ENCODE data around the gene WNT7A.
A peak's percentile ranks its signal among the peaks of the same experiment; 100 is the strongest.
"Not testable (repeated sequence)": the region's sequence is repeated elsewhere in the genome, so short reads cannot be mapped to it uniquely, and the experiment has no call there.

The WNT7A gene

GRCh38 chr3:13869761-13870343 lies 10.0 kb downstream of the WNT7A start:
- no peak for DNase-seq
- in situ Hi-C loops (cut with MboI; ENCODE audit: low pct_unique_long_range_greater_than_20kb, low sequenced_read_pairs): no loop called here

- in situ Hi-C loops (cut with MboI; ENCODE audit: low pct_unique_long_range_greater_than_20kb, low sequenced_read_pairs): no loop called here
- no peak for DNase-seq
Observed at GRCh38 chr3:13868844-13869724, 10.8 kb downstream of the WNT7A start.

GRCh38 chr3:13867732-13868131 lies 12.1 kb downstream of the WNT7A start:
- DNase-seq: no peak
- in situ Hi-C loops (cut with MboI; ENCODE audit: low pct_unique_long_range_greater_than_20kb, low sequenced_read_pairs): no loop called here

GRCh38 chr3:13866041-13866965 lies 13.6 kb downstream of the WNT7A start:
- in situ Hi-C loops (cut with MboI; ENCODE audit: low pct_unique_long_range_greater_than_20kb, low sequenced_read_pairs): no loop called here
- DNase-seq: peak; percentile 51

- no peak for DNase-seq
- in situ Hi-C loops (cut with MboI; ENCODE audit: low pct_unique_long_range_greater_than_20kb, low sequenced_read_pairs): no loop called here
Observed at GRCh38 chr3:13865581-13865980, 14.3 kb downstream of the WNT7A start.

GRCh38 chr3:13865106-13865505 lies 14.8 kb downstream of the WNT7A start:
- in situ Hi-C loops (cut with MboI; ENCODE audit: low pct_unique_long_range_greater_than_20kb, low sequenced_read_pairs): no loop called here

GRCh38 chr3:13863965-13864595 lies 15.8 kb downstream of the WNT7A start:
- no peak for DNase-seq
- in situ Hi-C loops (cut with MboI; ENCODE audit: low pct_unique_long_range_greater_than_20kb, low sequenced_read_pairs): no loop called here

More at GRCh38 chr3:13865106-13865505, 14.8 kb downstream of the WNT7A start:
- no peak for DNase-seq

GRCh38 chr3:13863382-13863952 lies 16.4 kb downstream of the WNT7A start:
- in situ Hi-C loops (cut with MboI; ENCODE audit: low pct_unique_long_range_greater_than_20kb, low sequenced_read_pairs): no loop called here
- no peak for DNase-seq

GRCh38 chr3:13861461-13861860 lies 18.4 kb downstream of the WNT7A start:
- in situ Hi-C loops (cut with MboI; ENCODE audit: low pct_unique_long_range_greater_than_20kb, low sequenced_read_pairs): no loop called here
- no peak for DNase-seq

- in situ Hi-C loops (cut with MboI; ENCODE audit: low pct_unique_long_range_greater_than_20kb, low sequenced_read_pairs): no loop called here
- DNase-seq: no peak
Observed at GRCh38 chr3:13860001-13860400, 19.9 kb downstream of the WNT7A start.

GRCh38 chr3:13858768-13859520 lies 20.9 kb downstream of the WNT7A start:
- DNase-seq: no peak
- in situ Hi-C loops (cut with MboI; ENCODE audit: low pct_unique_long_range_greater_than_20kb, low sequenced_read_pairs): no loop called here

- in situ Hi-C loops (cut with MboI; ENCODE audit: low pct_unique_long_range_greater_than_20kb, low sequenced_read_pairs): no loop called here
- no peak for DNase-seq
Observed at GRCh38 chr3:13857702-13858380, 22.0 kb downstream of the WNT7A start.

- in situ Hi-C loops (cut with MboI; ENCODE audit: low pct_unique_long_range_greater_than_20kb, low sequenced_read_pairs); DNase-seq: not testable (repeated sequence)
Observed at GRCh38 chr3:13856628-13857027, 23.2 kb downstream of the WNT7A start.

- in situ Hi-C loops (cut with MboI; ENCODE audit: low pct_unique_long_range_greater_than_20kb, low sequenced_read_pairs): no loop called here
Observed at GRCh38 chr3:13856006-13856405, 23.9 kb downstream of the WNT7A start.

GRCh38 chr3:13854492-13854891 lies 25.4 kb downstream of the WNT7A start:
- DNase-seq: no peak
- in situ Hi-C loops (cut with MboI; ENCODE audit: low pct_unique_long_range_greater_than_20kb, low sequenced_read_pairs): no loop called here

More at GRCh38 chr3:13856006-13856405, 23.9 kb downstream of the WNT7A start:
- DNase-seq: no peak

GRCh38 chr3:13853978-13854296 lies 25.9 kb downstream of the WNT7A start:
- in situ Hi-C loops (cut with MboI; ENCODE audit: low pct_unique_long_range_greater_than_20kb, low sequenced_read_pairs): no loop called here
- DNase-seq: no peak

GRCh38 chr3:13853256-13853977 lies 26.5 kb downstream of the WNT7A start:
- in situ Hi-C loops (cut with MboI; ENCODE audit: low pct_unique_long_range_greater_than_20kb, low sequenced_read_pairs): no loop called here
- no peak for DNase-seq
